Uterus (tissue), 4 donors: ENCODE results near the gene SLC66A2. TPM values are rescaled to one million over a fixed set of nuclear protein-coding genes. Genes with fewer than 3 reads are reported as not detected.

ENCODE experiments used
- DNase-seq, 2 donors: peaks; one replicate each; pipeline ENCODE4 v3.0.0-alpha.2; 2019 to 2020
- H3K27ac ChIP-seq, 2 donors: fragments of 200-600 bp; sonication (generic); 1 replicate in 1 of 2; 2 replicates in 1 of 2; pipeline ENCODE4 v1.5.1; 2016 to 2018
- H3K27me3 ChIP-seq, 2 donors: fragments of 200-600 bp; sonication (generic); one replicate each; pipeline ENCODE4 v1.5.1; 2018 to 2019; ENCODE audit warnings: control low read depth in 1 of 2
- H3K36me3 ChIP-seq, 2 donors: fragments of 200-600 bp; sonication (generic); one replicate each; pipeline ENCODE4 v1.5.1; 2019; ENCODE audit warnings: control low read depth in 1 of 2
- H3K4me1 ChIP-seq, 2 donors: fragments of 200-600 bp; sonication (generic); one replicate each; pipeline ENCODE4 v1.5.1; 2018 to 2019; ENCODE audit warnings: control low read depth in 1 of 2
- H3K4me3 ChIP-seq, 2 donors: fragments of 200-600 bp; sonication (generic); 1 replicate in 1 of 2; 2 replicates in 1 of 2; pipeline ENCODE4 v1.5.1; 2018 to 2019; ENCODE audit warnings: mild to moderate bottlenecking in 1 of 2
- H3K9me3 ChIP-seq, 2 donors: fragments of 200-600 bp; sonication (generic); one replicate each; pipeline ENCODE4 v1.5.1; 2019; ENCODE audit warnings: control low read depth in 1 of 2
- CTCF ChIP-seq, 4 experiments: fragments of 200-600 bp in 2 of 4; fragments of 450-650 bp in 2 of 4; sonication (generic) in 2 of 4; IDR thresholded peaks; one replicate each; pipeline ENCODE4 v1.5.1; 2016 to 2019; ENCODE audit warnings: antibody characterized with exemption in 4 of 4, mild to moderate bottlenecking in 2 of 4, moderate library complexity in 1 of 4
- POLR2A ChIP-seq, 2 donors: fragments of 450-650 bp; IDR thresholded peaks; one replicate each; pipeline ENCODE4 v1.6.1; 2016; ENCODE audit warnings: antibody characterized with exemption in 2 of 2, mild to moderate bottlenecking in 1 of 2, moderate library complexity in 1 of 2
- intact Hi-C: fragments of 100-400 bp; cut with DNase I; formaldehyde crosslinking; loops from one replicate; pipeline ENCODE4 v1.15.1; 2023; ENCODE audit warnings: low total_unique reads
- total RNA-seq, 4 donors: library from RNA; depleted of rRNA in 3 of 4; stranded (reverse); fragments of >200 nt in 3 of 4; gene quantifications; one replicate each; pipeline versions ENCODE4 v1.1.0 to v1.2.4, GENCODE V29; 2014 to 2023
- donor health status: DM: yes; HTN: yes; CAD: no.

Gene SLC66A2
- total RNA-seq, 4 donors from 2014 or later = 20.3 to 42.5 (median 32.5) TPM

- Histone ChIP-seq H3K27ac (no peak overlapping the region), H3K36me3 (no peaks in the 10 kb centered on the region), H3K9me3 (peaks cover 0 to 25% of the 10 kb centered on the region in 2 donors), H3K4me1 (peaks cover 0 to 8% of the 10 kb centered on the region in 2 donors), H3K27me3 (no peaks in the 10 kb centered on the region), H3K4me3 (no peak overlapping the region)
- no peak for TF ChIP-seq POLR2A (IDR thresholded peaks at IDR 0.05)
- no peak for TF ChIP-seq CTCF (IDR thresholded peaks at IDR 0.05)
- intact Hi-C loops = no loop called here
- DNase-seq = peak; percentile 11
Measured at GRCh38 chr18:79926715-79927606, 24.5 kb downstream of the SLC66A2 start.

- H3K36me3 ChIP-seq = no peaks in the 10 kb centered on the region
- DNase-seq = peak; percentile 4 to 9
- TF ChIP-seq CTCF (IDR thresholded peaks at IDR 0.05) (no peak), POLR2A (IDR thresholded peaks at IDR 0.05) (no peak)
- H3K27me3 ChIP-seq = no peaks in the 10 kb centered on the region
- intact Hi-C loops = no loop called here
- no peak overlapping the region for H3K27ac ChIP-seq
- H3K9me3 ChIP-seq = peaks cover 0 to 20% of the 10 kb centered on the region in 2 donors
- peaks cover 0 to 8% of the 10 kb centered on the region in 2 donors for H3K4me1 ChIP-seq
- H3K4me3 ChIP-seq = no peak overlapping the region
Measured at GRCh38 chr18:79926306-79926705, 25.1 kb downstream of the SLC66A2 start.

GRCh38 chr18:79924814-79925731, 26.4 kb downstream of the SLC66A2 start:
- TF ChIP-seq POLR2A (IDR thresholded peaks at IDR 0.05) = no peak
- TF ChIP-seq CTCF (IDR thresholded peaks at IDR 0.05) = no peak
- H3K4me1 ChIP-seq = peaks cover 0 to 8% of the 10 kb centered on the region in 2 donors
- intact Hi-C loops = no loop called here
- peaks cover 0 to 11% of the 10 kb centered on the region in 2 donors for H3K9me3 ChIP-seq
- H3K36me3 ChIP-seq = no peaks in the 10 kb centered on the region
- H3K4me3 ChIP-seq = no peak overlapping the region
- H3K27me3 ChIP-seq = no peaks in the 10 kb centered on the region
- H3K27ac ChIP-seq = no peak overlapping the region
- peak; percentile 27 to 63 for DNase-seq

- intact Hi-C loops = no loop called here
- peak; percentile 6 to 12 for DNase-seq
- H3K4me1 ChIP-seq = peaks cover 0 to 8% of the 10 kb centered on the region in 2 donors
Measured at GRCh38 chr18:79923896-79924585, 27.4 kb downstream of the SLC66A2 start.

More at GRCh38 chr18:79923896-79924585, 27.4 kb downstream of the SLC66A2 start:
- Histone ChIP-seq H3K9me3 (peaks cover 0 to under 1% of the 10 kb centered on the region in 2 donors), H3K36me3 (no peaks in the 10 kb centered on the region), H3K4me3 (no peak overlapping the region), H3K27ac (no peak overlapping the region), H3K27me3 (no peaks in the 10 kb centered on the region)
- TF ChIP-seq CTCF (IDR thresholded peaks at IDR 0.05) (no peak), POLR2A (IDR thresholded peaks at IDR 0.05) (no peak)
